ENCODE results near the gene FTH1.

The FTH1 gene

DNA sequence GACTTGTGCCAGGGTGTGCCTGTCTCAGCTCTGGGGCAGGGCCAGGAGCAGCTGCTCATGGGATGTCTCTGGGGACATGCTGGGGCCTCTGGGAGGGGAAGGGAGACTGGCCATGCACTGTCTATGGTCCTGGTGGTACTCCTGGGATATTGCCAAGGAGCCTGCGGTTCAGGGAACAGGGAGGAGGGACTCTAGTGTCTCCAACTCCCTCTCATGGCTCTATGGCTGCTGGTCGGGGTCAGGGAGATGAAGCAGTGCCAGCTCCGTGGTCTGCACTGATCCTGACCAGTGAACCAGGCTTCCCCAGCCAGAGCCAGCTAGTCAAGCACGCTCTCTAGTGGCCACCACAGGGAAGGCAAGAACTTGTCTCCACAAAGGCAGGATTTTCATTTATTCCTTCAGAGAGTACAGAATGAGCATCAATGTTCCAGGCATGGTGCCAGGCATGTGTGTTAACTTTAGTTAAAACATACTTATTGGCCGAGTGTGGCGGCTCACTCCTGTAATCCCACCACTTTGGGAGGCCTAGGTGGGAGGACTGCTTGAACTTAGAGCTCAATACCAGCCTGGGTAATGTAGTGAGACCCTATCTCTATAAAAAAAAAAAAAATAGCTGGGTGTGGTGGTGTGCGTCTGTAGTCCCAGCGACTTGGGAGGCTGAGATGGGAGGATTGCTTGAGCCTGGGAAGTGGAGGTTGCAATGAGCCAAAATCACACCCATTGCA is 19.8 kb downstream of the FTH1 start:
- TF ChIP-seq, protein P1, sequence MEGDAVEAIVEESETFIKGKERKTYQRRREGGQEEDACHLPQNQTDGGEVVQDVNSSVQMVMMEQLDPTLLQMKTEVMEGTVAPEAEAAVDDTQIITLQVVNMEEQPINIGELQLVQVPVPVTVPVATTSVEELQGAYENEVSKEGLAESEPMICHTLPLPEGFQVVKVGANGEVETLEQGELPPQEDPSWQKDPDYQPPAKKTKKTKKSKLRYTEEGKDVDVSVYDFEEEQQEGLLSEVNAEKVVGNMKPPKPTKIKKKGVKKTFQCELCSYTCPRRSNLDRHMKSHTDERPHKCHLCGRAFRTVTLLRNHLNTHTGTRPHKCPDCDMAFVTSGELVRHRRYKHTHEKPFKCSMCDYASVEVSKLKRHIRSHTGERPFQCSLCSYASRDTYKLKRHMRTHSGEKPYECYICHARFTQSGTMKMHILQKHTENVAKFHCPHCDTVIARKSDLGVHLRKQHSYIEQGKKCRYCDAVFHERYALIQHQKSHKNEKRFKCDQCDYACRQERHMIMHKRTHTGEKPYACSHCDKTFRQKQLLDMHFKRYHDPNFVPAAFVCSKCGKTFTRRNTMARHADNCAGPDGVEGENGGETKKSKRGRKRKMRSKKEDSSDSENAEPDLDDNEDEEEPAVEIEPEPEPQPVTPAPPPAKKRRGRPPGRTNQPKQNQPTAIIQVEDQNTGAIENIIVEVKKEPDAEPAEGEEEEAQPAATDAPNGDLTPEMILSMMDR (IDR thresholded peaks at IDR 0.05; ENCODE audit: insufficient read depth, low read length, missing control alignments) = peak; percentile 94
- no peak for DNase-seq (ENCODE audit: low read depth, low spot score)
- no peak overlapping the region for H3K4me3 ChIP-seq (ENCODE audit: low read depth, low read length)
- CTCF ChIA-PET = interaction anchor here (0.6 to 12.3 kb wide), 48 partner anchors 9 to 198 kb away, joined by 3 to 568 read pairs (median 5); partner anchors contain the start of genes FADS1, FEN1, RAB3IL1 and TMEM258
- POLR2A ChIA-PET = interaction anchor here (0.9 to 1.7 kb wide), 4 partner anchors 14 to 150 kb away, joined by 3 to 7 read pairs (median 4); no protein-coding TSS in a partner anchor

DNA sequence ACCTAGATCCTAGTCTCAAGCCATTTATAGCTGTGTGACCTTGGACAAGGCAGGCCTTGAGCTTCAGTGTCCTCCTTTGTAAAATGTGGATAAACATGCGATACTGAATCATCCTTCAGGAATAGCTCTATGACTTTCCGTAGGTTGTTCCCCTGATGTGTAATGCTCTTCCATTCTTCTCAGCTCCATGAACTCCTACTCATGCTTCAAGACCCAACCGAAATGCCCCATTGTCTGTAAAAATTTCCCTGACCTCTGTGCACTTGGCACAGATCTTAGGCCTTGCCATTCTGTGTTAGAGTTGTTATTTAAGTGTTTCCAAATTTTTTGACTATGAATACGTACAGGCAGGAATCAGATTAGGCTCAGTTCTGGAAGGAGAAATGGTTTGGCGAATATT is 20.5 kb downstream of the FTH1 start:
- no peak for DNase-seq (ENCODE audit: low read depth, low spot score)
- ChIA-PET POLR2A (interaction anchor here (0.8 to 1.7 kb wide), 4 partner anchors 14 to 47 kb away, joined by 3 to 7 read pairs (median 4); no protein-coding TSS in a partner anchor), CTCF (interaction anchor here (0.6 to 12.3 kb wide), 32 partner anchors 10 to 161 kb away, joined by 3 to 568 read pairs (median 10); partner anchors contain the start of genes FADS1, FEN1, RAB3IL1 and TMEM258)
- H3K4me3 ChIP-seq (ENCODE audit: low read depth, low read length) = no peak overlapping the region
- TF ChIP-seq, protein P1 (IDR thresholded peaks at IDR 0.05; ENCODE audit: insufficient read depth, low read length, missing control alignments) = no peak

DNA sequence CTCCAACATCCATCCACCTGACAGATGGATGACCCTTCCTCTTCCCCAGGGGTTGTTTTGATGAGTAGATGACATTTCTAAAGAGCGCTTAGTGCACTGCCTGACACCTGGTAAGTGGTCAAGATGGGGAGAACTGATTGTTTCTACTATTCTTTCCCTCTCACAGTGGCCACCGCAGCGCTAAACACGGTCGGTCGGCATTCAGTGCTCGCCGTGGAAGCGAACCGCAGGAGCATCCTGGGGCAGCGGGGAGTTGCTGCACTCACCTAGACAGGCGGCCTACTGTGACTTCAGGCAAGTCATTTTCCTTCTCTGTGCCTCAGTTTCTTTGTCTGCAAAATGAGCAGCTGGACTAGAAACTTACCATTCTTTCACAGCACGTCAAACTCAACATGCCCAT is 22.2 kb downstream of the FTH1 start:
- DNase-seq (ENCODE audit: low read depth, low spot score) = no peak
- TF ChIP-seq, protein P1 (IDR thresholded peaks at IDR 0.05; ENCODE audit: insufficient read depth, low read length, missing control alignments) = no peak
- CTCF ChIA-PET = interaction anchor here (3.5 to 12.3 kb wide), 10 partner anchors 9 to 163 kb away, joined by 15 to 568 read pairs (median 104); partner anchors contain the start of genes FEN1 and TMEM258
- no peak overlapping the region for H3K4me3 ChIP-seq (ENCODE audit: low read depth, low read length)
- POLR2A ChIA-PET = no interaction called here

DNA sequence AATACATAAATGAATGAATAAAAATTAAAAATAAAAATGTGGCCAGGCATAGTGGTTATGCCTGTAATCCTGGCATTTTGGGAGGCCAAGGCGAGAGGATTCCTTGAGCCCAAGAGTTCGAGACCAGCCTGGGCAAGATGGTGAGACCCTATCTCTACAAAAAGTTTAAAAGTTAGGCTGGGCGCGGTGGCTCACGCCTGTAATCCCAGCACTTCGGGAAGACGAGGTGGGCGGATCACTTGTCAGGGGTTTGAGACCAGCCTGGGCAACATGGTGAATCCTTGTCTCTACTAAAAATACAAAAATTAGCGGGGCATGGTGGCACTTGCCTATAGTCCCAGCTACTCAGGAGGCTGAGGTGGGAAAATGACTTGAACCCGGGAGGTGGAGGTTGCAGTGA is 27.0 kb downstream of the FTH1 start:
- H3K4me3 ChIP-seq (ENCODE audit: low read depth, low read length) = no peak overlapping the region
- ChIA-PET CTCF (interaction anchor here (0.8 to 7.4 kb wide), 4 partner anchors 42 to 144 kb away, joined by 3 to 56 read pairs (median 6); no protein-coding TSS in a partner anchor), POLR2A (no interaction called here)
- DNase-seq (ENCODE audit: low read depth, low spot score) = no peak
- TF ChIP-seq, protein P1 (IDR thresholded peaks at IDR 0.05; ENCODE audit: insufficient read depth, low read length, missing control alignments) = no peak

DNA sequence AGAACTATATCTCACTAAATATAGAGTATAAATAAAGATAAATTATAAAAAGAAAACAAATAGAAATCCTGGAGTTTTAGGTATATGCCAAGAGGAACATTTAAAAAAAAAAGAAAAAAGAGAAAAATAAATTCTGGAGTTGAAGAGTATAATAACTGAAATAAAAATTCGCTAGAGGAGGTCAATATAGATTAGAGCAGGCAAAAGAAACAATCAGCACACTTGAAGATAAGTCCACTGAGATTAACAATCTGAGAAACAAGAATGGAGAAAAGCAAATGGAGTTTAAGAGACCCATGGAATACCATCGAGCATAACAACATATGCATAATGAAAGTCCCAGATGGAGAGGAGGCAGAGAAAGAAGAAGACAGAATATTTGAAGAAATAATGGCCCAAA is 31.6 kb downstream of the FTH1 start:
- POLR2A ChIA-PET = no interaction called here
- DNase-seq (ENCODE audit: low read depth, low spot score) = no peak
- CTCF ChIA-PET = interaction anchor here (7.1 to 7.4 kb wide), 2 partner anchors 11 to 37 kb away, joined by 56 to 98 read pairs; no protein-coding TSS in a partner anchor
- TF ChIP-seq, protein P1 (IDR thresholded peaks at IDR 0.05; ENCODE audit: insufficient read depth, low read length, missing control alignments) = no peak
- no peak overlapping the region for H3K4me3 ChIP-seq (ENCODE audit: low read depth, low read length)

DNA sequence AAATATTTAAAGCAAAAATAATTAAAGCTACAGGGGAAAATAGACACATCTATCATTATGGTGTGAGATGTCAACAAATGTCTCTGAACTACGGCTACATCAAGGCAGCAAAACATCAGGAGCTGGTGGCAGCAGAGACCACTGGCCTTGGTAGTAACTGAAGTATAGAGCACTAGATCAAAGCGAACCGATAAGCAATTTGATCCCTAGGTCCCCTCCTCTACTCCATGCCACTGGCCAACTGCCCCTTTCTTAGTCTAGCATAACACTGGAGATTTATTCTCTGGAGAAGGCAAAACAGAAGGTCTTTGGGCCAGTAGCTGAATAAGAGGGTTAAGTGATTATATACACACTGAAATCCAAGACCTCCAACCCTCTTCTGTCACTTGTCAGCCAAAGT is 36.5 kb downstream of the FTH1 start:
- TF ChIP-seq, protein P1 (IDR thresholded peaks at IDR 0.05; ENCODE audit: insufficient read depth, low read length, missing control alignments) = no peak
- H3K4me3 ChIP-seq (ENCODE audit: low read depth, low read length) = no peak overlapping the region
- CTCF ChIA-PET = interaction anchor here (0.7 to 13.2 kb wide), 5 partner anchors 8 to 151 kb away, joined by 3 to 169 read pairs (median 6); no protein-coding TSS in a partner anchor
- no peak for DNase-seq (ENCODE audit: low read depth, low spot score)
- POLR2A ChIA-PET = no interaction called here

Measured in AG04449 (cell line).